SK-N-SH (cell line): ENCODE results near the gene PRAMEF26. TPM values are rescaled to one million over a fixed set of nuclear protein-coding genes. Genes with fewer than 3 reads are reported as not detected.
"Not testable (repeated sequence)": the region's sequence is repeated elsewhere in the genome, so short reads cannot be mapped to it uniquely, and the experiment has no call there.

Experiments used
- CTCF ChIA-PET: fragments of 300-600, 350-600 bp; formaldehyde crosslinking; extraction: SDS; loops from one replicate; lab custom pipeline; 2021; lab: Yijun Ruan, JAX
- POLR2A ChIA-PET: fragments of 350-600 bp; sonication (Branson Sonifier 250); formaldehyde crosslinking; extraction: SDS; loops from one replicate; lab custom pipeline; 2020; ENCODE audit warnings: antibody characterized with exemption, inconsistent platforms; lab: Yijun Ruan, JAX
- DNase-seq: peaks from one replicate; pipeline ENCODE4 v3.0.0; 2012
- H2AFZ ChIP-seq: fragments of 200-600 bp; sonication (generic); 2 replicates; pipeline ENCODE4 v1.8.1; 2016; ENCODE audit warnings: antibody characterized with exemption, mild to moderate bottlenecking, low read depth
- H3F3A ChIP-seq: fragments of 200-600 bp; sonication (generic); replicated peaks from 2 replicates; pipeline ENCODE3; 2016; ENCODE audit warnings: antibody characterized with exemption, mild to moderate bottlenecking; ENCODE audit not compliant: insufficient read depth
- H3K27ac ChIP-seq, 2 experiments: fragments of 200-500 bp in 1 of 2; fragments of 200-600 bp in 1 of 2; sonication (Bioruptor generic) in 1 of 2; sonication (generic), shearing (Covaris generic) in 1 of 2; 2 replicates each; pipeline versions ENCODE4 v1.5.1 to v1.6.1; 2014 to 2016; ENCODE audit warnings: low read depth in 2 of 2, inconsistent platforms in 1 of 2, low read length in 1 of 2, mild to moderate bottlenecking in 1 of 2, mixed read lengths in 1 of 2
- H3K27me3 ChIP-seq: fragments of 200-600 bp; sonication (generic), shearing (Covaris generic); 2 replicates; pipeline ENCODE4 v1.6.1; 2016; ENCODE audit warnings: mixed run types; ENCODE audit not compliant: insufficient read depth
- H3K36me3 ChIP-seq, 2 experiments: fragments of 200-500 bp in 1 of 2; fragments of 200-600 bp in 1 of 2; sonication (Bioruptor generic) in 1 of 2; sonication (generic) in 1 of 2; replicated peaks in 1 of 2; 2 replicates each; pipeline versions ENCODE3 to v1.5.1; 2014 to 2016; ENCODE audit warnings: low read length in 1 of 2, mild to moderate bottlenecking in 1 of 2; ENCODE audit not compliant: insufficient read depth in 2 of 2, control insufficient read depth in 1 of 2
- H3K4me1 ChIP-seq, 2 experiments: fragments of 200-500 bp in 1 of 2; fragments of 200-600 bp in 1 of 2; sonication (Bioruptor generic) in 1 of 2; sonication (generic), shearing (Covaris generic) in 1 of 2; 2 replicates each; pipeline versions ENCODE4 v1.5.1 to v1.6.1; 2014 to 2016; ENCODE audit warnings: low read depth in 1 of 2, low read length in 1 of 2, mixed run types in 1 of 2; ENCODE audit not compliant: insufficient read depth in 2 of 2, control insufficient read depth in 1 of 2
- H3K4me2 ChIP-seq: fragments of 200-600 bp; sonication (generic), shearing (Covaris generic); 2 replicates; pipeline ENCODE4 v1.6.1; 2017; ENCODE audit warnings: mixed run types
- H3K4me3 ChIP-seq, 2 experiments: fragments of 200-500 bp in 1 of 2; fragments of 200-600 bp in 1 of 2; sonication (Bioruptor generic) in 1 of 2; sonication (generic), shearing (Covaris generic) in 1 of 2; 2 replicates each; pipeline versions ENCODE4 v1.5.1 to v1.8.1; 2014 to 2016; ENCODE audit warnings: low read depth in 2 of 2, inconsistent platforms in 1 of 2, low read length in 1 of 2, mild to moderate bottlenecking in 1 of 2, mixed read lengths in 1 of 2, moderate library complexity in 1 of 2
- H3K79me2 ChIP-seq: fragments of 200-600 bp; sonication (generic); 2 replicates; pipeline ENCODE4 v1.8.1; 2017; ENCODE audit warnings: mild to moderate bottlenecking; ENCODE audit not compliant: insufficient read depth
- H3K9ac ChIP-seq: fragments of 200-600 bp; sonication (generic); 2 replicates; pipeline ENCODE4 v1.6.1; 2017; ENCODE audit warnings: mixed run types
- H3K9me2 ChIP-seq: fragments of 200-600 bp; sonication (generic); 2 replicates; pipeline ENCODE4 v1.6.1; 2017; ENCODE audit warnings: mixed run types
- H3K9me3 ChIP-seq: fragments of 200-600 bp; sonication (generic); 2 replicates; pipeline ENCODE4 v1.6.1; 2017; ENCODE audit warnings: mixed run types, mild to moderate bottlenecking, moderate library complexity
- H4K20me1 ChIP-seq: fragments of 200-600 bp; sonication (generic); 2 replicates; pipeline ENCODE4 v1.6.1; 2017; ENCODE audit warnings: mild to moderate bottlenecking, mixed run types; ENCODE audit not compliant: insufficient read depth
- WGBS: methylation state at CpG from one replicate; pipeline ENCODE4 v1.1.6; 2017; ENCODE audit warnings: low lambda C conversion rate; 5-methylcytosine and 5-hydroxymethylcytosine counted together
- polyA plus RNA-seq, 3 experiments: library from polyadenylated mRNA; depleted of rRNA; stranded (reverse); fragments of >200 nt; gene quantifications; 2 replicates each; pipeline ENCODE4 v1.2.3, GENCODE V29; 2012

The PRAMEF26 gene
- not detected in 2 replicates for polyA plus RNA-seq (2012; rRNA removed)
- polyA plus RNA-seq (2012; cell fraction: cytosol; rRNA removed) = not detected in 2 replicates
- polyA plus RNA-seq (2012; cell fraction: nucleus; rRNA removed) = not detected in 2 replicates

- H4K20me1 ChIP-seq, H3F3A ChIP-seq, H3K27ac ChIP-seq, H3K9me3 ChIP-seq, H3K4me2 ChIP-seq, H3K27me3 ChIP-seq, H2AFZ ChIP-seq, H3K4me1 ChIP-seq, H3K36me3 ChIP-seq, CTCF ChIA-PET, H3K4me3 ChIP-seq, DNase-seq, H3K79me2 ChIP-seq, H3K9me2 ChIP-seq, H3K9ac ChIP-seq, POLR2A ChIA-PET: not testable (repeated sequence)
- WGBS = no CpG with 5 or more reads among the region's 5 CpGs
These were observed at the start of gene PRAMEF26 for GRCh38 chr1:13155909-13156308. Gene PRAMEF26, minus strand, starts transcription at chr1:13156009. Its CDS starts 2,914 bp downstream, at chr1:13153095.

GRCh38 chr1:13201309-13201708 is 45.5 kb upstream of the PRAMEF26 start, which contains the start of gene PRAMEF13:
Gene PRAMEF13, minus strand, starts transcription at chr1:13201409. Its CDS starts 1,820 bp downstream, at chr1:13199589.
- H4K20me1 ChIP-seq, H3K9ac ChIP-seq, H2AFZ ChIP-seq, POLR2A ChIA-PET, H3K4me1 ChIP-seq, H3F3A ChIP-seq, H3K9me2 ChIP-seq, H3K4me3 ChIP-seq, H3K4me2 ChIP-seq, H3K27me3 ChIP-seq, H3K9me3 ChIP-seq, CTCF ChIA-PET, H3K27ac ChIP-seq, H3K79me2 ChIP-seq, DNase-seq, H3K36me3 ChIP-seq: not testable (repeated sequence)
- no CpG with 5 or more reads among the region's 5 CpGs for WGBS

GRCh38 chr1:13171548-13171947 is 15.7 kb upstream of the PRAMEF26 start, which contains the start of gene PRAMEF9:
Gene PRAMEF9, plus strand, starts transcription at chr1:13171848. Its CDS starts 3,433 bp downstream, at chr1:13175281.
- POLR2A ChIA-PET, CTCF ChIA-PET, H3K4me3 ChIP-seq, H2AFZ ChIP-seq, H3K79me2 ChIP-seq, H3K9me2 ChIP-seq, H3K36me3 ChIP-seq, H3K9me3 ChIP-seq, H3K27me3 ChIP-seq, H3F3A ChIP-seq, H3K9ac ChIP-seq, H3K4me2 ChIP-seq, DNase-seq, H3K4me1 ChIP-seq, H4K20me1 ChIP-seq, H3K27ac ChIP-seq: not testable (repeated sequence)
- WGBS = 4% methylated on average over 2 of the region's 2 CpGs

- H3K9me2 ChIP-seq, H3K36me3 ChIP-seq, H3K4me2 ChIP-seq, CTCF ChIA-PET, H3K9ac ChIP-seq, DNase-seq, H3F3A ChIP-seq, POLR2A ChIA-PET, H3K27ac ChIP-seq, H3K4me3 ChIP-seq, H3K4me1 ChIP-seq, H3K27me3 ChIP-seq, H3K9me3 ChIP-seq, H2AFZ ChIP-seq, H3K79me2 ChIP-seq, H4K20me1 ChIP-seq: not testable (repeated sequence)
- WGBS = no CpG with 5 or more reads among the region's 8 CpGs
These were observed 9.7 kb upstream of the PRAMEF26 start, which contains the start of gene HNRNPCL4 for GRCh38 chr1:13165531-13165930. Gene HNRNPCL4, minus strand, starts transcription at chr1:13165631. Its CDS starts 164 bp downstream, at chr1:13165467.

- CTCF ChIA-PET, H3K9ac ChIP-seq: not testable (repeated sequence)
- 0% methylated on average over 5 of the region's 6 CpGs for WGBS
These were observed 39.1 kb downstream of the PRAMEF26 start, which contains the start of gene HNRNPCL2 for GRCh38 chr1:13116754-13117153. Gene HNRNPCL2, minus strand, starts transcription at chr1:13116854. Its CDS starts 454 bp downstream, at chr1:13116400.

More at GRCh38 chr1:13116754-13117153, 39.1 kb downstream of the PRAMEF26 start, which contains the start of gene HNRNPCL2:
- H3K27me3 ChIP-seq, H2AFZ ChIP-seq, H3K36me3 ChIP-seq, H3F3A ChIP-seq, DNase-seq, H3K9me2 ChIP-seq, H3K79me2 ChIP-seq, H3K27ac ChIP-seq, H4K20me1 ChIP-seq, POLR2A ChIA-PET, H3K4me1 ChIP-seq, H3K4me2 ChIP-seq, H3K4me3 ChIP-seq, H3K9me3 ChIP-seq: not testable (repeated sequence)
